Prostate gland (tissue), 2 donors: Measurements from ENCODE around the gene AGBL4.

ENCODE experiments used
- CTCF ChIP-seq, 4 experiments: fragments of 200-600 bp in 2 of 4; fragments of 450-650 bp in 2 of 4; sonication (generic) in 2 of 4; IDR thresholded peaks; 1 replicate in 3 of 4; 2 replicates in 1 of 4; pipeline ENCODE4 v1.5.1; 2016 to 2019; ENCODE audit warnings: antibody characterized with exemption in 4 of 4, mild to moderate bottlenecking in 2 of 4, moderate library complexity in 2 of 4
- POLR2AphosphoS5 ChIP-seq: sonication (generic); formaldehyde crosslinking; IDR thresholded peaks from one replicate; pipeline ENCODE4 v1.6.1; 2017; ENCODE audit warnings: antibody characterized with exemption

- TF ChIP-seq CTCF (IDR thresholded peaks at IDR 0.05) (no peak), POLR2AphosphoS5 (no peak)
Measured at GRCh38 chr1:49163031-49163430, 860.7 kb downstream of the AGBL4 start.
